Ishikawa (cell line): ENCODE data around the gene MPL.

Source experiments
- CEBPB ChIP-seq: IDR thresholded peaks from 2 replicates; pipeline ENCODE4 v1.6.1; 2012
- CREB1 ChIP-seq: IDR thresholded peaks from 2 replicates; pipeline ENCODE4 v1.6.1; 2012; ENCODE audit warnings: low read depth
- EP300 ChIP-seq: IDR thresholded peaks from 2 replicates; pipeline ENCODE4 v1.6.1; 2012; ENCODE audit warnings: borderline replicate concordance
- NFIC ChIP-seq: IDR thresholded peaks from 2 replicates; pipeline ENCODE4 v1.6.1; 2012
- RAD21 ChIP-seq: IDR thresholded peaks from 2 replicates; pipeline ENCODE4 v1.6.1; 2012; ENCODE audit warnings: low read depth
- TAF1 ChIP-seq: IDR thresholded peaks from 2 replicates; pipeline ENCODE4 v1.6.1; 2012; ENCODE audit warnings: low read depth, mild to moderate bottlenecking
- TCF12 ChIP-seq: IDR thresholded peaks from 2 replicates; pipeline ENCODE4 v1.6.1; 2012; ENCODE audit warnings: low read depth
- ZBTB7A ChIP-seq: IDR thresholded peaks from 2 replicates; pipeline ENCODE4 v1.6.1; 2012; ENCODE audit warnings: low read depth
- TF ChIP-seq, protein P1 (sequence below): IDR thresholded peaks from 2 replicates; pipeline ENCODE4 v1.6.1; 2012
- TF ChIP-seq, protein P2 (sequence below): IDR thresholded peaks from 2 replicates; pipeline ENCODE4 v1.6.1; 2012; ENCODE audit warnings: low read depth, mild to moderate bottlenecking
- TF ChIP-seq, protein P3 (sequence below): IDR thresholded peaks from 2 replicates; pipeline ENCODE4 v1.6.1; 2012

DNA sequence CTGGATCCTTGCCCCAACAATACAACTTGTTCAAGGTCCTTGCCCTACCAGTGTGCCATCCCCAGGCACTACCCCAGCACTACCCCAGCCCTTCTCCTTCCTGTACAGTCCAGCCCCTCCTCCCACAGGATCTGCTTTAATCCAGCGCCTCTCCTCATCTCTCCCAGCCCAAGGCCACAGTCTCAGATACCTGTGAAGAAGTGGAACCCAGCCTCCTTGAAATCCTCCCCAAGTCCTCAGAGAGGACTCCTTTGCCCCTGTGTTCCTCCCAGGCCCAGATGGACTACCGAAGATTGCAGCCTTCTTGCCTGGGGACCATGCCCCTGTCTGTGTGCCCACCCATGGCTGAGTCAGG, 14.7 kb downstream of the MPL start:
- TF ChIP-seq EP300: no peak
- TF ChIP-seq, protein P1, sequence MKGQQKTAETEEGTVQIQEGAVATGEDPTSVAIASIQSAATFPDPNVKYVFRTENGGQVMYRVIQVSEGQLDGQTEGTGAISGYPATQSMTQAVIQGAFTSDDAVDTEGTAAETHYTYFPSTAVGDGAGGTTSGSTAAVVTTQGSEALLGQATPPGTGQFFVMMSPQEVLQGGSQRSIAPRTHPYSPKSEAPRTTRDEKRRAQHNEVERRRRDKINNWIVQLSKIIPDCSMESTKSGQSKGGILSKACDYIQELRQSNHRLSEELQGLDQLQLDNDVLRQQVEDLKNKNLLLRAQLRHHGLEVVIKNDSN: no peak
- no peak for TF ChIP-seq TAF1
- TF ChIP-seq, protein P2, sequence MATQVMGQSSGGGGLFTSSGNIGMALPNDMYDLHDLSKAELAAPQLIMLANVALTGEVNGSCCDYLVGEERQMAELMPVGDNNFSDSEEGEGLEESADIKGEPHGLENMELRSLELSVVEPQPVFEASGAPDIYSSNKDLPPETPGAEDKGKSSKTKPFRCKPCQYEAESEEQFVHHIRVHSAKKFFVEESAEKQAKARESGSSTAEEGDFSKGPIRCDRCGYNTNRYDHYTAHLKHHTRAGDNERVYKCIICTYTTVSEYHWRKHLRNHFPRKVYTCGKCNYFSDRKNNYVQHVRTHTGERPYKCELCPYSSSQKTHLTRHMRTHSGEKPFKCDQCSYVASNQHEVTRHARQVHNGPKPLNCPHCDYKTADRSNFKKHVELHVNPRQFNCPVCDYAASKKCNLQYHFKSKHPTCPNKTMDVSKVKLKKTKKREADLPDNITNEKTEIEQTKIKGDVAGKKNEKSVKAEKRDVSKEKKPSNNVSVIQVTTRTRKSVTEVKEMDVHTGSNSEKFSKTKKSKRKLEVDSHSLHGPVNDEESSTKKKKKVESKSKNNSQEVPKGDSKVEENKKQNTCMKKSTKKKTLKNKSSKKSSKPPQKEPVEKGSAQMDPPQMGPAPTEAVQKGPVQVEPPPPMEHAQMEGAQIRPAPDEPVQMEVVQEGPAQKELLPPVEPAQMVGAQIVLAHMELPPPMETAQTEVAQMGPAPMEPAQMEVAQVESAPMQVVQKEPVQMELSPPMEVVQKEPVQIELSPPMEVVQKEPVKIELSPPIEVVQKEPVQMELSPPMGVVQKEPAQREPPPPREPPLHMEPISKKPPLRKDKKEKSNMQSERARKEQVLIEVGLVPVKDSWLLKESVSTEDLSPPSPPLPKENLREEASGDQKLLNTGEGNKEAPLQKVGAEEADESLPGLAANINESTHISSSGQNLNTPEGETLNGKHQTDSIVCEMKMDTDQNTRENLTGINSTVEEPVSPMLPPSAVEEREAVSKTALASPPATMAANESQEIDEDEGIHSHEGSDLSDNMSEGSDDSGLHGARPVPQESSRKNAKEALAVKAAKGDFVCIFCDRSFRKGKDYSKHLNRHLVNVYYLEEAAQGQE: no peak
- TF ChIP-seq, protein P3, sequence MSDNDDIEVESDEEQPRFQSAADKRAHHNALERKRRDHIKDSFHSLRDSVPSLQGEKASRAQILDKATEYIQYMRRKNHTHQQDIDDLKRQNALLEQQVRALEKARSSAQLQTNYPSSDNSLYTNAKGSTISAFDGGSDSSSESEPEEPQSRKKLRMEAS: no peak
- no peak for TF ChIP-seq CREB1
- TF ChIP-seq NFIC: no peak
- no peak for TF ChIP-seq CEBPB
- no peak for TF ChIP-seq RAD21
- TF ChIP-seq TCF12: no peak
- no peak for TF ChIP-seq ZBTB7A
